ENCODE data around the gene SLC24A3.

DNA sequence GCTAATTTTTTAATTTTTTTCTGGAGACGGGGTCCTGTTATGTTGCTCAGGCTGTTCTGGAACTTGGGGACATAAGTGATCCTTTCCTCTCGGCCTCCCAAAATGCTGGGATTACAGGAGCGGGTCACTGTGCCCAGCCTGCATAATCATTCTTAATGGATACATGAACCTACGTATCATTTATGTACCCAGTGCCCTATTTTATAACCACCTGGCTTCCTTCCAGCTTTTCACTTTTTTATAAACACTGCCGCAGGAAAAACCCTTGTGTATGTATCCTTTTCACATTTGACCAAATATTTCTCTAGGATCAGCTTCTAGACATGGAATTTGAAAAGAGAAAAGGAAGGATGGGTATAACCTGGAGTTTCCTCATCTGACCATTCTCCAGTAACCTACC lies 460.1 kb downstream of the SLC24A3 start:
- TF ChIP-seq, protein P1, sequence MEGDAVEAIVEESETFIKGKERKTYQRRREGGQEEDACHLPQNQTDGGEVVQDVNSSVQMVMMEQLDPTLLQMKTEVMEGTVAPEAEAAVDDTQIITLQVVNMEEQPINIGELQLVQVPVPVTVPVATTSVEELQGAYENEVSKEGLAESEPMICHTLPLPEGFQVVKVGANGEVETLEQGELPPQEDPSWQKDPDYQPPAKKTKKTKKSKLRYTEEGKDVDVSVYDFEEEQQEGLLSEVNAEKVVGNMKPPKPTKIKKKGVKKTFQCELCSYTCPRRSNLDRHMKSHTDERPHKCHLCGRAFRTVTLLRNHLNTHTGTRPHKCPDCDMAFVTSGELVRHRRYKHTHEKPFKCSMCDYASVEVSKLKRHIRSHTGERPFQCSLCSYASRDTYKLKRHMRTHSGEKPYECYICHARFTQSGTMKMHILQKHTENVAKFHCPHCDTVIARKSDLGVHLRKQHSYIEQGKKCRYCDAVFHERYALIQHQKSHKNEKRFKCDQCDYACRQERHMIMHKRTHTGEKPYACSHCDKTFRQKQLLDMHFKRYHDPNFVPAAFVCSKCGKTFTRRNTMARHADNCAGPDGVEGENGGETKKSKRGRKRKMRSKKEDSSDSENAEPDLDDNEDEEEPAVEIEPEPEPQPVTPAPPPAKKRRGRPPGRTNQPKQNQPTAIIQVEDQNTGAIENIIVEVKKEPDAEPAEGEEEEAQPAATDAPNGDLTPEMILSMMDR (IDR thresholded peaks at IDR 0.05; ENCODE audit: insufficient read depth, low read depth, low read length) = no peak
- TF ChIP-seq EZH2 (IDR thresholded peaks at IDR 0.05; ENCODE audit: insufficient read depth, low read length) = no peak

All from astrocyte (in vitro differentiated cells and primary cell).